GM12801 (cell line): ENCODE measurements around the gene IL1R2.

Experiments used
- CTCF ChIP-seq: IDR thresholded peaks from one replicate; pipeline ENCODE4 v1.5.1; 2011; ENCODE audit warnings: control low read depth; ENCODE audit not compliant: insufficient read length; ENCODE audit errors: extremely low read depth

Gene IL1R2

DNA sequence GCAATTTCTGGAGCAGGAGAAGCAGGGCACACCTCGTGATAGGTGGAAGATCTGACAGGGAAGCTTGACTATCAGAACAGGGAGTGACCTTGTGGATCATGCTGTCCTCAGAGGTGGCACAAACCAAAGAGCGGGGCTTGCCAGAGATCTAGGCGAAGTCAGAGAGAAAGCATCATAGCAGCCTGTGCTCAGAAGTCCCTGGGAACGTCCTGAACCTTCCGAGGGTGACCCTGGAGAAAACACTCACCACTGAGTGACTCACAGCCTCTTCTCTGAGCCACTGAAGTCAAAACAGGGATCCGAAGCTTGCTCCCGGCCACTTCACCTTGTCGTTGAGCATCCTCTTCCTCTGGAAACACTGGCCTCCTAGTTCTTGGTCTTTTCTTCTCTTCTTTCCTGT lies 56.7 kb downstream of the IL1R2 start:
- TF ChIP-seq CTCF = no peak

DNA sequence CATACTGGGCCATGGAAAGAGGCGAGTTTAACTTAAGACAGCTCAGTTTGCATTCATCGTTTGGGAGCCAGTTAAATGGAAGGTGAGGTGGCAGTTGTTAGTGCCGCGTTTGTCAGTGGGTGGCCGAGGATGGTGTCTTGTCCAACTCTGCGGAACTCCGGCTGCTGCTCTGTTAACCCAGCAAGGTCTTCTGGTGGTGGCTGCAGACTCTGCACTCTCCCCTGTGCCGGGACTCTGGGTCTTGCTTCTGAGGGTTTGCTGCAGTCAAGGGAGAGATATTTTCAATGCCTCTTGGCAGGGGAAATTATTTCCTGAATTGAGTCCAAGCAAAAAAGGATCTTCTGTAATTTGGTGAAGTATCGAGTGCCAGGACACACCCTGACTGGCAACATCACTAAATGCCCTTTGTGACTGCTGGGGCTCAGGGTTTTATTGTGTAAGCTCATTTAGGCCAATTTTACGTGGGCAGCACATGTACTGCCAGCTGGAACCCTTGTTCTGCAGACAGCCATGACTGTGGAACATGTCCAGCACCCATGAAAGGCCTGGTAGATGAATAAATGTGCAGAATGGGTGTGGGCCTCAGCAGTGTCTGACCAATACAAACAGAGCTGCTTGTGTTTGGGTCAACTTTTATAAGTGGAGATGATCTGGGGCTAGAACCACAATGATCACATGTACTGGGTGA lies 58.1 kb downstream of the IL1R2 start:
- TF ChIP-seq CTCF = no peak

DNA sequence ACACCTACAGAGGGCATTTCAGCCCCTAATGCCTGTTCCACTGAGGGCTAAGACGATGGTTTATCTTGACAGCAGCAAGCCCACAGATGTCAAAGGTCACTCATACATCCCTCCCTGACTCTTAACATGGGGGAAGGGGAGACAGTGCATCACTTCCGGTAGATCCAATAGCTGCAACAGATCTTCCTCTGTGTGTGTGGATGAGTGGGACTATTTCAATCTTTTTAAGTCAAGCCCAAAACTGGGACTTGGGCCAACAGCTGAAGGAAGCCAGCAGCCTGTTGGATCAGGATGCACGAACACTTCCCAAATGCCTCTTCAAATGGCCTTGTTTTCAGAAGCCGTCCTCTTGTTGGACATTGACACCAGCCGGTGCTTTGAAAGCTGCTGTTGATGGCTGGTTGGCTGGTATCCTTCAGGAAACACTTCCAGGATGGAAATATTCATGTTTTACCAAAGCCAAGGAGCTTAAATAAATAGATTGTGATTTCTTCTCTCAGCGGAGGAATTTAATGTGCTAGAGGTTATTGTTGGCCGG lies 59.2 kb downstream of the IL1R2 start:
- no peak for TF ChIP-seq CTCF

- TF ChIP-seq CTCF = no peak
These were observed 60.0 kb downstream of the IL1R2 start for GRCh38 chr2:102051692-102052277.

DNA sequence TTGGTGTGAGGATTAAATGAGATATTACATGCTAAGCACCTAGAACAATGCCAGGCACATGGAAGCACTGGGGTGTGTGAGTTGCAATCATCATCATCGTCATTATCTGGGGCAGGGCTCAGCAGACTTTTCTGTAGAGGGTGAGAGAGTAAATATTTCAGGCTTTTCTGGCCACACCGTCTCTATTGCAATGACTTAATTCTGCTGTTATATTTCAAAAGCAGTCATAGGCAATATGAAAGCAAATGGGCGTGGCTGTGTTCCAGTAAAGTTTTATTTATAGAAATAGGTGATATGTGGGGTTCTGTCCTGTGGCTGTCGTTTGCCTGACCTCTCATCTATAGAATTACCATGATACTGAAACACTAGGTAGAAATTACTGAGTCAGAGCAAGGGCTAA lies 60.6 kb downstream of the IL1R2 start:
- no peak for TF ChIP-seq CTCF

- no peak for TF ChIP-seq CTCF
These were observed 61.3 kb downstream of the IL1R2 start for GRCh38 chr2:102053096-102053495.

DNA sequence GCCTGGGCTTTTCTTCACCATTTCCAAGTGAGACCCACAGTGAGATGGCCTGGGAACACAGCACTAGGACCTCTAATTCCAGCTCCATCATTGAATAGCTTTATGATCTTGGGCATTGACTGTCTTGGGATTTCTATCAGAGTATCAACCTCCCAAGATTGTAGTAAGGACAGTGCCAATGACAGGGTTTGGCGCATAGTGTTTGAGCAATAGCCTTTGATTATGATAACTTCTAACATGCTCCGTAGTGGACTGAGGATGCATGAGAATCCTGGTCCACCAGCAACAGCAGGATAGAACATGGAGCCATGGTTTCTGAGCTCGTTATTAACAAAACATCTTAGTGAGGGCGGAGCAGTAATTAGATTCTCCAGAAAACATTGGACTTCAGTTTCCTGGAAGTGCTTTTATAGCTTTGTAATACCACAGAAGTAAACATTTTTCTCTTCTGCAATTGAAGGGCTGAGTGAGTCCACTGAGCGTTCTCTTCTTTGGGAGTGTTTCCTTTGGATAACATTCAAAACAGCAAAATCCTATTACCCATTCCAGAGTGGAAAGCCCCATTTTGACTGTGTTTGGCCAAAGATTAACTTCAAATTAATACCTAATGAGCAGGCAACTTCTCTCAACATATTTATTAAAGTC lies 63.7 kb downstream of the IL1R2 start:
- TF ChIP-seq CTCF = no peak
